ENCODE measurements around the gene ACSL3.

DNA sequence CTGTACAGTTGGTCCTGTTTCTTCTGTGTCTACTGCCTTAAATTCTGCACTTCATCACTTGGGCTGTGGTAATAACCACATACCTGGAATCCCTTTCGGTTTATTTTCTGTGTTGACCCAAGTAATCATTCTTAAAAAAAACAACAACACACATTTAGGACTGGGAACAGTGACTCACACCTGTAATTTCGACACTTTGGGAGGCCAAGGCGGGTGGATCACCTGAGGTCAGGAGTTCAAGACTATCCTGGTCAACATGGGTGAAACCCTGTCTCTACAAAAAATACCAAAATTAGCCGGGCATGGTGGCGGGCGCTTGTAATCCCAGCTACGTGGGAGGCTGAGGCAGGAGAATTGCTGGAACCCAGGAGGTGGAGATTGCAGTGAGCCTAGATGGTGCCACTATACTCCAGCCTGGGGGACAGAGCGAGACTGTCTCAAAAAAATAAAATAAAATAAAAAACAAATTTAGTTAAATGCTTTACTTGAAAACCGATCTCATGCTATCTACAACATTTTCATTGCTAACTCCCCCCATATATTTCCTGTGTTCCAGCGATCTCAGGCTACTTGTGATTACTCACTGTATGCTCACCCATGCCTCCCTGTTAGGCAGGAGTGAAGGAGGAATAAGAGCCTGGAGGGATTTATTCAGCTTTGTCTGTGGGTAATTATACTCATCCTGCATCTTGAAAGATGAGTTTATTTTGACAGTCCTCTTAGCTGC is 18.2 kb downstream of the ACSL3 start:
- TF ChIP-seq ZNF671 (CRISPR knock-in tag; IDR thresholded peaks at IDR 0.05): no peak
- TF ChIP-seq, protein P1, sequence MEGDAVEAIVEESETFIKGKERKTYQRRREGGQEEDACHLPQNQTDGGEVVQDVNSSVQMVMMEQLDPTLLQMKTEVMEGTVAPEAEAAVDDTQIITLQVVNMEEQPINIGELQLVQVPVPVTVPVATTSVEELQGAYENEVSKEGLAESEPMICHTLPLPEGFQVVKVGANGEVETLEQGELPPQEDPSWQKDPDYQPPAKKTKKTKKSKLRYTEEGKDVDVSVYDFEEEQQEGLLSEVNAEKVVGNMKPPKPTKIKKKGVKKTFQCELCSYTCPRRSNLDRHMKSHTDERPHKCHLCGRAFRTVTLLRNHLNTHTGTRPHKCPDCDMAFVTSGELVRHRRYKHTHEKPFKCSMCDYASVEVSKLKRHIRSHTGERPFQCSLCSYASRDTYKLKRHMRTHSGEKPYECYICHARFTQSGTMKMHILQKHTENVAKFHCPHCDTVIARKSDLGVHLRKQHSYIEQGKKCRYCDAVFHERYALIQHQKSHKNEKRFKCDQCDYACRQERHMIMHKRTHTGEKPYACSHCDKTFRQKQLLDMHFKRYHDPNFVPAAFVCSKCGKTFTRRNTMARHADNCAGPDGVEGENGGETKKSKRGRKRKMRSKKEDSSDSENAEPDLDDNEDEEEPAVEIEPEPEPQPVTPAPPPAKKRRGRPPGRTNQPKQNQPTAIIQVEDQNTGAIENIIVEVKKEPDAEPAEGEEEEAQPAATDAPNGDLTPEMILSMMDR (IDR thresholded peaks at IDR 0.05): no peak
- TF ChIP-seq RELA (CRISPR knock-in tag; IDR thresholded peaks at IDR 0.05; ENCODE audit: borderline replicate concordance): no peak
- TF ChIP-seq CREM (CRISPR knock-in tag; IDR thresholded peaks at IDR 0.05): no peak

All from WTC11 (cell line).